HepG2 (cell line): ENCODE results near the gene PXK. TPM values are rescaled to one million over a fixed set of nuclear protein-coding genes. Genes with fewer than 3 reads are reported as not detected.

Source experiments
- CBFB ChIP-seq: sonication (generic); formaldehyde crosslinking; IDR thresholded peaks from 2 replicates; pipeline ENCODE4 v1.4.0; 2020; ENCODE audit warnings: missing genetic modification reagents
- CEBPB ChIP-seq: IDR thresholded peaks from 2 replicates; pipeline ENCODE4 v1.6.1; 2011; ENCODE audit warnings: low read depth, low read length, improper control_type of control experiment, borderline replicate concordance
- E2F1 ChIP-seq: sonication (generic); formaldehyde crosslinking; IDR thresholded peaks from 2 replicates; pipeline ENCODE4 v1.5.0; 2020; ENCODE audit warnings: missing genetic modification reagents
- FOXA1 ChIP-seq, 2 experiments: fragments of 450-650 bp in 1 of 2; sonication (generic) in 1 of 2; formaldehyde crosslinking in 1 of 2; IDR thresholded peaks; 2 replicates each; pipeline versions ENCODE4 v1.4.0 to v1.6.1; 2016 to 2020; ENCODE audit warnings: missing genetic modification reagents in 1 of 2
- FOXK1 ChIP-seq: sonication (generic); formaldehyde crosslinking; IDR thresholded peaks from 2 replicates; pipeline ENCODE4 v1.4.0; 2020; ENCODE audit warnings: low read depth, missing genetic modification reagents, borderline replicate concordance
- KLF13 ChIP-seq: sonication (generic); formaldehyde crosslinking; IDR thresholded peaks from 2 replicates; pipeline ENCODE4 v1.4.0; 2020; ENCODE audit warnings: mild to moderate bottlenecking, missing genetic modification reagents
- KMT2B ChIP-seq: IDR thresholded peaks from 2 replicates; pipeline ENCODE4 v1.6.1; 2016; ENCODE audit warnings: missing genetic modification reagents, missing compliant biosample characterization
- NONO ChIP-seq, 2 experiments: fragments of 450-650 bp in 1 of 2; sonication (generic) in 1 of 2; formaldehyde crosslinking in 1 of 2; IDR thresholded peaks in 1 of 2; conservative IDR thresholded peaks in 1 of 2; 2 replicates each; pipeline versions ENCODE4 v1.6.1 to v1.8.0; 2017 to 2022; ENCODE audit warnings: mild to moderate bottlenecking in 1 of 2, missing genetic modification reagents in 1 of 2, moderate library complexity in 1 of 2
- NR2F6 ChIP-seq, 2 experiments: IDR thresholded peaks; 2 replicates each; pipeline ENCODE4 v1.6.1; 2016; ENCODE audit warnings: antibody characterized with exemption in 1 of 2, mild to moderate bottlenecking in 1 of 2
- POLR2A ChIP-seq, 2 experiments: IDR thresholded peaks; 2 replicates each; pipeline ENCODE4 v1.6.1; 2011; ENCODE audit warnings: low read depth in 2 of 2, low read length in 2 of 2, mild to moderate bottlenecking in 1 of 2, moderate library complexity in 1 of 2; ENCODE audit not compliant: insufficient read depth in 1 of 2
- SIN3A ChIP-seq: IDR thresholded peaks from 2 replicates; pipeline ENCODE4 v1.6.1; 2011; ENCODE audit warnings: low read depth, mild to moderate bottlenecking, control low read depth, low read length, borderline replicate concordance
- ZNF160 ChIP-seq: sonication (generic); formaldehyde crosslinking; IDR thresholded peaks from 2 replicates; pipeline ENCODE4 v1.8.0; 2022; ENCODE audit warnings: mild to moderate bottlenecking, inconsistent platforms, missing genetic modification reagents
- ZNF24 ChIP-seq: fragments of 450-650 bp; IDR thresholded peaks from 2 replicates; pipeline ENCODE4 v1.6.1; 2017; ENCODE audit warnings: antibody characterized with exemption, mild to moderate bottlenecking
- ZNF619 ChIP-seq: sonication (generic); formaldehyde crosslinking; IDR thresholded peaks from 2 replicates; pipeline ENCODE4 v1.4.0; 2020; ENCODE audit warnings: mild to moderate bottlenecking, missing genetic modification reagents
- ZNF749 ChIP-seq: sonication (generic); formaldehyde crosslinking; IDR thresholded peaks from 2 replicates; pipeline ENCODE4 v1.8.0; 2022; ENCODE audit warnings: mild to moderate bottlenecking, missing genetic modification reagents, moderate library complexity, borderline replicate concordance
- polyA plus RNA-seq, 8 experiments: library from polyadenylated mRNA; depleted of rRNA in 3 of 8; stranded (reverse) in 7 of 8; unstranded in 1 of 8; fragments of >200 nt; fragmentation: Illumina TruSeq in 4 of 8; extraction: Trizol in 4 of 8; gene quantifications; 2 replicates each; pipeline versions ENCODE4 v1.2.1 to v1.2.3, GENCODE V29; 2011 to 2016; ENCODE audit warnings: low read depth in 4 of 8, missing spikeins in 1 of 8, mixed read lengths in 1 of 8; ENCODE audit not compliant: insufficient read depth in 1 of 8
- total RNA-seq, 5 experiments: library from RNA; depleted of rRNA; stranded (reverse); fragments of >200 nt; fragmentation: Illumina TruSeq; extraction: Trizol; gene quantifications; 2 replicates each; pipeline ENCODE4 v1.2.3, GENCODE V29; 2016; ENCODE audit warnings: low read depth in 1 of 5
- TF ChIP-seq, protein P1 (sequence below): sonication (generic); formaldehyde crosslinking; IDR thresholded peaks from 2 replicates; pipeline ENCODE4 v1.5.0; 2020; ENCODE audit warnings: mild to moderate bottlenecking, missing genetic modification reagents, borderline replicate concordance

PXK gene
- total and polyA plus RNA-seq, 2 of the 13 experiments (the other 11 are each of a cell fraction or from before 2014, with no cell fraction given): 6.4 to 18.6 TPM

DNA sequence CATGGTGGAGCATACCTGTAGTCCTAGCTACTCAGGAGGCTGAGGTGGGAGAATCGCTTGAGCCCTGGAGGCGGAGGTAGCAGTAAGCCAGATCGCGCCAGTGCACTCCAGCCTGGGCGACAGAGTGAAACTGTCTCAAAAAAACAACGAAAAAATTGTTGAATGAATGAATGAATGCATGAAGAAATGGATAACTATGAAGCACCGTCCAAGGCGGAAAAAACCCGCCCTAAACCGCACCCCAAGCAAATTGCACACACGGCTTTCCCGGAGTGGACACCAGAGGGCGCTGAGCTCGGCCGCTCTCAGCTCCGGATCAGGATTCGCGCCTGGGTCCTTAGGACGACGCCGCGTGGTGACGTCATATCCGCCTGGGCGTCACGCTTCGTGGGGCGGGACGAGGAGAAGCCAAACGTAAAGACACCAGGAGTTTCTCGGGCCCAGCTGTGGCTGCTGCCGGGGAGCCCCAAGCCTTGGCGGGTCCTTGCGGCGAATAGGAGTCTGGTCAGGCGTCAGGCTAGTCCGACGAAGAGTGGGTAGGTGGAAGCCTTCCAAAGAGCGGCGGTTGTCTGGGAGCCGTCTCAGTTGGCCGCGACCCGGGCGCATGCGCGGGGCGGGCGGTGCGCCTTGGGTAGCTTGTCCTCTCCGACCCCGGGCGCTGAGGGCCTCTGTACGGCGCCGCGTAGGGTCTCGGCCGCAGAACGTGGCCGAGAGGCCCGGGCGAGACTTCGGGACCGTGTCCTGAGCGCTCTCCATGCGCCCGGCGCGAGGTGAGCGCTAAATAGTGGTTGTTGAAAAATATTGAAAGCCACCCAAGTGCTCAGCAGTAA is 26.6 kb upstream of the PXK start, which contains the start of the genes HTD2 and RPP14 (continued):
- TF ChIP-seq E2F1 (CRISPR knock-in tag) (peak; percentile 87), POLR2A (IDR thresholded peaks at IDR 0.05; ENCODE audit: insufficient read depth in 1 of 2, low read depth in 2 of 2, low read length in 2 of 2) (peak; percentile 70 to 73), ZNF749 (no peak), FOXK1 (CRISPR knock-in tag) (peak; percentile 86), KLF13 (0 out of 2 replicates have a peak, but pooled peaks have one; percentile 64), ZNF619 (0 out of 2 replicates have a peak, but pooled peaks have one; percentile 61), ZNF24 (peak; percentile 87), ZNF160 (CRISPR knock-in tag) (peak; percentile 43; the same call in 1 of the 2 replicates), CBFB (CRISPR knock-in tag) (peak; percentile 89), KMT2B (CRISPR knock-in tag) (peak; percentile 94), SIN3A (peak; percentile 53; the same call in 1 of the 2 replicates), FOXA1 (IDR thresholded peaks at IDR 0.05) (no peak), FOXA1 (CRISPR knock-in tag; IDR thresholded peaks at IDR 0.05) (peak; percentile 43; the same call in 1 of the 2 replicates), NR2F6 (IDR thresholded peaks at IDR 0.05) (no peak), NR2F6 (CRISPR knock-in tag; IDR thresholded peaks at IDR 0.05) (peak; percentile 8; the same call in 1 of the 2 replicates), CEBPB (peak; percentile 22; the same call in 1 of the 2 replicates), NONO (IDR thresholded peaks at IDR 0.05) (no peak), NONO (CRISPR knock-in tag; conservative IDR thresholded peaks at IDR 0.05) (peak; percentile 91)
- TF ChIP-seq, protein P1, sequence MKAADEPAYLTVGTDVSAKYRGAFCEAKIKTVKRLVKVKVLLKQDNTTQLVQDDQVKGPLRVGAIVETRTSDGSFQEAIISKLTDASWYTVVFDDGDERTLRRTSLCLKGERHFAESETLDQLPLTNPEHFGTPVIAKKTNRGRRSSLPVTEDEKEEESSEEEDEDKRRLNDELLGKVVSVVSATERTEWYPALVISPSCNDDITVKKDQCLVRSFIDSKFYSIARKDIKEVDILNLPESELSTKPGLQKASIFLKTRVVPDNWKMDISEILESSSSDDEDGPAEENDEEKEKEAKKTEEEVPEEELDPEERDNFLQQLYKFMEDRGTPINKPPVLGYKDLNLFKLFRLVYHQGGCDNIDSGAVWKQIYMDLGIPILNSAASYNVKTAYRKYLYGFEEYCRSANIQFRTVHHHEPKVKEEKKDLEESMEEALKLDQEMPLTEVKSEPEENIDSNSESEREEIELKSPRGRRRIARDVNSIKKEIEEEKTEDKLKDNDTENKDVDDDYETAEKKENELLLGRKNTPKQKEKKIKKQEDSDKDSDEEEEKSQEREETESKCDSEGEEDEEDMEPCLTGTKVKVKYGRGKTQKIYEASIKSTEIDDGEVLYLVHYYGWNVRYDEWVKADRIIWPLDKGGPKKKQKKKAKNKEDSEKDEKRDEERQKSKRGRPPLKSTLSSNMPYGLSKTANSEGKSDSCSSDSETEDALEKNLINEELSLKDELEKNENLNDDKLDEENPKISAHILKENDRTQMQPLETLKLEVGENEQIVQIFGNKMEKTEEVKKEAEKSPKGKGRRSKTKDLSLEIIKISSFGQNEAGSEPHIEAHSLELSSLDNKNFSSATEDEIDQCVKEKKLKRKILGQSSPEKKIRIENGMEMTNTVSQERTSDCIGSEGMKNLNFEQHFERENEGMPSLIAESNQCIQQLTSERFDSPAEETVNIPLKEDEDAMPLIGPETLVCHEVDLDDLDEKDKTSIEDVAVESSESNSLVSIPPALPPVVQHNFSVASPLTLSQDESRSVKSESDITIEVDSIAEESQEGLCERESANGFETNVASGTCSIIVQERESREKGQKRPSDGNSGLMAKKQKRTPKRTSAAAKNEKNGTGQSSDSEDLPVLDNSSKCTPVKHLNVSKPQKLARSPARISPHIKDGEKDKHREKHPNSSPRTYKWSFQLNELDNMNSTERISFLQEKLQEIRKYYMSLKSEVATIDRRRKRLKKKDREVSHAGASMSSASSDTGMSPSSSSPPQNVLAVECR: peak; percentile 81
